Smooth muscle cell (in vitro differentiated cells): ENCODE results near the gene TTLL6. TPM values are rescaled to one million over a fixed set of nuclear protein-coding genes. Genes with fewer than 3 reads are reported as not detected.

Experiments used
- DNase-seq: peaks from one replicate; lab custom pipeline; 2025; ENCODE audit not compliant: unreplicated experiment; lab: John Stamatoyannopoulos, UW
- H2AFZ ChIP-seq: fragments of 200-600 bp; sonication (generic); 2 replicates; pipeline ENCODE4 v1.6.0; 2016; ENCODE audit warnings: antibody characterized with exemption, low read depth, mild to moderate bottlenecking
- H3F3A ChIP-seq: fragments of 200-600 bp; sonication (generic); 2 replicates; pipeline ENCODE4 v1.6.0; 2017; ENCODE audit warnings: antibody characterized with exemption, low read depth
- H3K27ac ChIP-seq: fragments of 200-600 bp; sonication (generic); 2 replicates; pipeline ENCODE4 v1.5.1; 2016; ENCODE audit warnings: low read depth, mild to moderate bottlenecking
- H3K27me3 ChIP-seq: fragments of 200-600 bp; sonication (generic); 2 replicates; pipeline ENCODE4 v1.6.1; 2016; ENCODE audit warnings: low read depth, mild to moderate bottlenecking
- H3K36me3 ChIP-seq: fragments of 200-600 bp; sonication (generic); 2 replicates; pipeline ENCODE4 v1.5.1; 2016; ENCODE audit warnings: low read depth
- H3K4me1 ChIP-seq: fragments of 200-600 bp; sonication (generic); 2 replicates; pipeline ENCODE4 v1.5.1; 2016; ENCODE audit warnings: low read depth
- H3K4me2 ChIP-seq: fragments of 200-600 bp; sonication (generic); 2 replicates; pipeline ENCODE4 v1.6.0; 2016; ENCODE audit warnings: mild to moderate bottlenecking
- H3K4me3 ChIP-seq: fragments of 200-600 bp; sonication (generic); 2 replicates; pipeline ENCODE4 v1.5.1; 2016; ENCODE audit warnings: mild to moderate bottlenecking
- H3K79me2 ChIP-seq: fragments of 200-600 bp; sonication (generic); 2 replicates; pipeline ENCODE4 v1.6.0; 2016; ENCODE audit warnings: low read depth, mild to moderate bottlenecking
- H3K9ac ChIP-seq: fragments of 200-600 bp; sonication (generic); 2 replicates; pipeline ENCODE4 v1.6.0; 2016; ENCODE audit warnings: low read depth
- H3K9me3 ChIP-seq: fragments of 200-600 bp; sonication (generic); replicated peaks from 2 replicates; pipeline ENCODE4 v1.5.1; 2016; ENCODE audit warnings: low read depth
- H4K20me1 ChIP-seq: fragments of 200-600 bp; sonication (generic); 2 replicates; pipeline ENCODE4 v1.6.0; 2016; ENCODE audit warnings: low read depth
- WGBS: methylation state at CpG from one replicate; pipeline ENCODE4 v1.1.7; 2016; ENCODE audit warnings: low lambda C conversion rate; 5-methylcytosine and 5-hydroxymethylcytosine counted together
- polyA plus RNA-seq: library from polyadenylated mRNA; unstranded; fragments of >200 nt; fragmentation: Nextera tagmentation; extraction: Ambion mirVana; gene quantifications from 2 replicates; pipeline ENCODE4 v1.2.1, GENCODE V29; 2016
- total RNA-seq: library from RNA; depleted of rRNA; stranded (reverse); fragments of >200 nt; gene quantifications from 2 replicates; pipeline ENCODE4 v1.2.3, GENCODE V29; 2014
- TF ChIP-seq, protein P1 (sequence below): fragments of 200-600 bp; sonication (generic); IDR thresholded peaks from 2 replicates; pipeline ENCODE4 v1.5.1; 2017; ENCODE audit warnings: borderline replicate concordance, mild to moderate bottlenecking, antibody characterized with exemption; ENCODE audit not compliant: insufficient read depth, poor library complexity, severe bottlenecking

The TTLL6 gene
- total and polyA plus RNA-seq, 2 experiments from 2014 or later, result 0.41 TPM; not detected in 1

DNA sequence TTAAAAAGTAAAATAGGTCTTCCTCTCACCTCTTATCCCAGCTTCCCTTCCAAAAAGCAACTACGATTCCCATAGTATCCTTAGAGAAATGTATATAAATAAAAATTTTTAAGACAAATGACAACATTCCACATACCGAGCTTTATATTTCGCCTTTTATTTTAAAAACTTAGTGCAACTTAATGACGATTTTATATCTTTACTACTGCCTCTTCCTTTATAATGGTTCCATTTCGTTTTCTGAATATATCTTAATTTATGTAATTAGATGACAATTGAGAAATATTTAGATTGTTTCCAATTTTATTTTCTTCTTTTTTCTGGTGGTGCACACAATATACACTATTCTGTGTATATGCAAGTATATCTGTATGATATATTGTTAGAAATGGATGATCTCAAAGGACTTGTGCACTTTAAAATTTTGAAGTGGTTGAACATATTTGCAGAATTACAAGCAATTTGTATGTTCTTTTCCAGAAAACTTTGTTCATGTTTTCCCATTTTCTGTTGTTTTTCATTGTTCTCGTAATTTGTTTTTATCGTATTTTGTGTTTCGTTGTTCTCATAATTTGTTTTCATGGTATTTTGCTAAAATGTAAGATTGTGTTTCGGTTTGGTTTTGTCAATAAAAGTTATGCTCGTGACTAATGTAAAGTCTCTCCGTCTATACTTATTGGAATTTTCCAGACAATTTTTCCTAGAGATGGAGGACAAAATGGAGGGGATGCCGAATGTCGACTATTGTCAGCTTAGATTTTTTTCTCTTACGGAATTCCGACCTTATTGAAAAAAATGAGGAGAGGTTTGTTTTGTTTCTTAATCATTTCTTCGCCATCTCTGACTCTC lies 68.1 kb downstream of the TTLL6 start:
- H3K4me1 ChIP-seq, result no peaks in the 10 kb centered on the region
- H2AFZ ChIP-seq, result no peak overlapping the region
- H3K9me3 ChIP-seq, result no peaks in the 10 kb centered on the region
- no peaks in the 10 kb centered on the region for H3K79me2 ChIP-seq
- H3K9ac ChIP-seq, result no peak overlapping the region
- H3F3A ChIP-seq, result no peaks in the 10 kb centered on the region
- no peak overlapping the region for H3K4me2 ChIP-seq
- peaks cover 100% of the 10 kb centered on the region for H3K27me3 ChIP-seq
- H3K36me3 ChIP-seq, result no peaks in the 10 kb centered on the region
- TF ChIP-seq, protein P1, sequence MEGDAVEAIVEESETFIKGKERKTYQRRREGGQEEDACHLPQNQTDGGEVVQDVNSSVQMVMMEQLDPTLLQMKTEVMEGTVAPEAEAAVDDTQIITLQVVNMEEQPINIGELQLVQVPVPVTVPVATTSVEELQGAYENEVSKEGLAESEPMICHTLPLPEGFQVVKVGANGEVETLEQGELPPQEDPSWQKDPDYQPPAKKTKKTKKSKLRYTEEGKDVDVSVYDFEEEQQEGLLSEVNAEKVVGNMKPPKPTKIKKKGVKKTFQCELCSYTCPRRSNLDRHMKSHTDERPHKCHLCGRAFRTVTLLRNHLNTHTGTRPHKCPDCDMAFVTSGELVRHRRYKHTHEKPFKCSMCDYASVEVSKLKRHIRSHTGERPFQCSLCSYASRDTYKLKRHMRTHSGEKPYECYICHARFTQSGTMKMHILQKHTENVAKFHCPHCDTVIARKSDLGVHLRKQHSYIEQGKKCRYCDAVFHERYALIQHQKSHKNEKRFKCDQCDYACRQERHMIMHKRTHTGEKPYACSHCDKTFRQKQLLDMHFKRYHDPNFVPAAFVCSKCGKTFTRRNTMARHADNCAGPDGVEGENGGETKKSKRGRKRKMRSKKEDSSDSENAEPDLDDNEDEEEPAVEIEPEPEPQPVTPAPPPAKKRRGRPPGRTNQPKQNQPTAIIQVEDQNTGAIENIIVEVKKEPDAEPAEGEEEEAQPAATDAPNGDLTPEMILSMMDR, result no peak
- 40% methylated on average over 16 of the region's 16 CpGs for WGBS
- H4K20me1 ChIP-seq, result no peaks in the 10 kb centered on the region
- no peak overlapping the region for H3K27ac ChIP-seq
- H3K4me3 ChIP-seq, result no peak overlapping the region
- DNase-seq, result no peak

DNA sequence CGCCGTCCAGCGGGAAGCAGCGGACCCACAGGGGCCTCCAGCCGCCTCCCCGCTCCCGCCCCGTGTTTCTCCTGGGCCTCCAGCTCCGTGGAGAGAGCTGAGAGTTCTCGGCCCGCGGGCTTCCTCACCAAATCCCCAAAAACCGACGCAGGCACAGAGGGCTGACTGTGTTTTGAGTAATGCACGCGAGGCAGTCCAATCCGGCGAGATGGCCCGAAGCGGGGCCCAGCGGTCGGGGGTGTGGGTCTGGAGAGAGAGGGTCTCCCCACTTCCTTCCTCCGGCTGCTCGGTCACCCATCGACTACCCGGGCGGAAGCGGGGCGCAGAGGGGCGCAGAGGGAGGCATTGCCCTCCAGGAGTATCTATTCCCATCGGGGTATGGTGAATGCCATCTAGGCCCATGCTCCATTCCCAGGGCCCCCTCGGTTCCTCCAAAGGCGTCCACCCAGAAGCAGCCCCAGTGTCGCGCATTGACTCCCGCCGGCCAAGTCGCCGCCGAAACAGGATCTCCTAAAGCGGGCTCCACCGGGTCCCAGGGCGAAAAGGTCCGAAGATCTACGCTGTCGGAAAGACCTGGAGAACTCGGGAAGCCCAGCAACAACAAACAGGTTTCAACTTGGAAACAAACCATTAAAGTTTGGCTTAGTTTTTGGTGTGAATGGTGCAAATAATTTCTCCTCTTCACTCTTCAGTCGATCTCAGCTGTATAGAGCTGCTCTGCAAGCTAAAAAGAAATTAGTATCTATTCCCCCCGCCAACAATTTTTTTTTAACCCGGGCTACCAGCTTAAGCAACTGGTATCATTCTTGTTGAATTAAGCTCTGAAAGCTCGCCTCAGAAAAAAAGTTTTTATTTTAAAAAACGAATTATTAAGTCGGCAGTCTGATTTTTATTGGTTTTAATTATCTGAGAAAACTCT lies 69.3 kb downstream of the TTLL6 start:
- Histone ChIP-seq H3K27ac (no peak overlapping the region), H3K27me3 (peaks cover 100% of the 10 kb centered on the region), H3K36me3 (no peaks in the 10 kb centered on the region), H4K20me1 (no peaks in the 10 kb centered on the region), H3K4me3 (peak overlapping the region; percentile 25), H3K4me1 (no peaks in the 10 kb centered on the region), H3K9ac (no peak overlapping the region), H3K79me2 (no peaks in the 10 kb centered on the region), H3K9me3 (no peaks in the 10 kb centered on the region), H3K4me2 (peak overlapping the region; percentile 79), H3F3A (no peaks in the 10 kb centered on the region), H2AFZ (peak overlapping the region; percentile 59)
- TF ChIP-seq, protein P1, result no peak
- no peak for DNase-seq
- 6% methylated on average over 49 of the region's 53 CpGs for whole genome bisulfite sequencing

DNA sequence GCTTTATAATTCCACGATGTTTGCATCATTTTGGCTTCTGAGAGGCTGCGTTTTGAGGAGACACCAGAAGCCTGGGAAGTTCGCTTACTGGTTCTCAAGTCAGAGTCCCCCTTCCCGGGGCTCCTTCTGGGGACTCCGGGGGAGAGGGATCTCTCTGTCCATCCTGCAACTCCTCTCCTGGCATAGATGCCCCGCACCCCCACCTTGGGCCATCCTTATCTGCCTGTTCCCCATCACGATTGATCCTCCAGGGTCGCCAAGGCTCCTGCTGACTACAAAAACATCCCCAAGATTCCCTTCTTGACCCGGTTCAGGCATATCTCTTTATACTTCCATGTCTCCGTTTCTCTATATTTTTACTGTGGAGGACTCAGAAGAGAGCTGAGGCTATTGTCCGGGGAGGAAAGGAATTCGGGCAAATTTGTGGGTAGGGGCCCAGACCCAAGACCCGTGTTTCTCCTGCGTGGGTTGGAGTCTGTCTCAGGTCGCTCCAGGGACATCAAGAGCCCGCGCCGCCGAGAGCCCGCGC lies 70.0 kb downstream of the TTLL6 start:
- 8% methylated on average over 21 of the region's 21 CpGs for WGBS
- peak overlapping the region; percentile 59 for H2AFZ ChIP-seq
- no peaks in the 10 kb centered on the region for H3F3A ChIP-seq
- H3K9me3 ChIP-seq, result no peaks in the 10 kb centered on the region
- DNase-seq, result no peak
- no peaks in the 10 kb centered on the region for H4K20me1 ChIP-seq
- H3K4me2 ChIP-seq, result peak overlapping the region; percentile 79
- no peak overlapping the region for H3K27ac ChIP-seq
- peak overlapping the region; percentile 25 for H3K4me3 ChIP-seq
- no peaks in the 10 kb centered on the region for H3K36me3 ChIP-seq
- peaks cover 100% of the 10 kb centered on the region for H3K27me3 ChIP-seq
- TF ChIP-seq, protein P1, result no peak
- no peak overlapping the region for H3K9ac ChIP-seq
- H3K79me2 ChIP-seq, result no peaks in the 10 kb centered on the region
- H3K4me1 ChIP-seq, result no peaks in the 10 kb centered on the region
